Measurements from ENCODE around the gene DGCR6. TPM values are rescaled to one million over a fixed set of nuclear protein-coding genes. Genes with fewer than 3 reads are reported as not detected.

Gene DGCR6
- total RNA-seq, 1 experiment from 2014 or later: 2.7 TPM

Other genes with a start within 250 kb of the DGCR6 start
- 10.9 and 15.0 TPM in 2 replicates for gene PRODH, start 30.0 kb downstream of the DGCR6 start, total RNA-seq (2021)
- 41.1 and 47.3 TPM in 2 replicates for gene DGCR2, start 216.1 kb downstream of the DGCR6 start, total RNA-seq (2021)
- gene TSSK2, start 225.0 kb downstream of the DGCR6 start, total RNA-seq (2021): not detected in 2 replicates
- 21.1 and 21.4 TPM in 2 replicates for gene ESS2, start 238.3 kb downstream of the DGCR6 start, total RNA-seq (2021)
- not detected in 2 replicates for gene GSC2, start 244.0 kb downstream of the DGCR6 start, total RNA-seq (2021)